ENCODE results near the gene ADGRA1.
"Not testable (repeated sequence)": the region's sequence is repeated elsewhere in the genome, so short reads cannot be mapped to it uniquely, and the experiment has no call there.

Gene ADGRA1

DNA sequence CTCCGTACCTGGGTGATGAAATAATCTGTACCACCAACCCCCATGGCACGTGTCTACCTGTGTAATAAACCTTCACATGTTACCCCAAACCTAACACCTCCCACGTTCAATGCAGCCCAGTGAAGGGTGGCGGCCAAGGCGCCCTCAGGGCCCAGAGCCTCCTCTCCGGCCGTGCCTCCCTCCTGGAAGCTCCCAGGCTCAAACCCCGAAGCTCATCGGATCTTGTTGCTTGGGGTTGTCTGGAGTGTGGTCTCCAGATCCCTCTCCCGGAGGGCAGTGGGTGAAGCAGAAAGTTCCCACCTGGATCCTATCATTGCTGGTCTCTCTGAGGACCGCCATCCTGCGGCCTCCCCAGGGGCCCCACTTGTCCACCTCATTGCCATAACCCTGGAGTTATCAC lies 62.9 kb downstream of the ADGRA1 start:
- no peak for DNase-seq

DNA sequence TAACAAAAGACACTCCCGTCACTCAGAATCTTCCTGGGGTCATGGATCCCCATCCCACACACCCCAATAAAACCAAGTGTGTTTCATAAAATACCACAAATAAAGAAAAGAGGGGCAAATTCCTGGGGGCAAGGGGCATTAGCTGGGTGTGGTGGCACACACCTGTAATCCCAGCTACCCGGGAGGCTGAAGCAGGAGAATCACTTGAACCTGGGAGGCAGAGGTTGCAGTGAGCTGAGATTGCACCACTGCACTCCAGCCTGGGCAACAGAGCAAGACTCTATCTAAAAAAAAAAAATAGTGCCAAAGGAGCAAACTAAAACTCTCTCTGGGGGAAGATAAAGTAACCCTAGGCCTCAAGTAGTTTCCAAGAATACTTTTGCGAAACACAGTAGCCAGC lies 63.3 kb downstream of the ADGRA1 start:
- not testable (repeated sequence) for DNase-seq

DNA sequence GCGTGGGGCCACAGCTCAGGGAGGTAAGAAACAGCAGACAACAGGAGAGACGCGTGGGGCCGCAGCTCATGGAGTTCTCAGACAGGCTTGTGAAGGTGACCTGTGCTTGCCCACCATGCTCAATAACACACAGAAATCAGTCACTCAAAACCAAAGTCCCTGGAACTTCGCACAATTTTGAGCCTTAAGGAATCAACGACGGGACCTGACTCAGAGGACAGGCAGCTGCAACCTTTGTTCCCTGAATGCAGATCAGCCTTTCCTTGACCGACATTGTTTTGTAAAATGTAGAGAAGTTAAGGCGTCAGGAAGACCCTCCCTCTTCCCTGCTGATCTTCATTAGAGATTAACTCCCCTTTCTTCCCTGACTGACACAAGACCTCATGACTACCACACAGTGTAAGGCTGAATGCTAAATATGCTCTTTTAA lies 63.8 kb downstream of the ADGRA1 start:
- DNase-seq, result no peak

DNA sequence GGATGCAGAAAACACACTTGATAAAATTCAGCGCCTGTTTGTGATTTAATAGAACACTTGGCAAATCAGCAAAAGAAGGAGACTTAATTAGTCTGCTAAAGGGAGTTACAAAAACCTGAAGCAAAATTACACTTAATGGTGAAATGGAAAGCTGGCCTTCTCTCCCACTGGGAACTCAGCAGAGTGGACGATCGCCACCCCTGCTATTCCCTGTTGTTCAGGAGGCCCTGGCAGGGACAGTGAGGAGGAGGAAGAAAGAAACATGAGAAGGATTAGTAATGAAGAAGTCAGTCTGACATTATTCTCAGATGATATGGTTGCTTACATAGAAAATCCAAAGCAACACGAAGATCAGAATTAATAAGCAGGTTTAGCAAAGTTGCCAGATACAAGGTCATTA lies 66.7 kb downstream of the ADGRA1 start:
- no peak for DNase-seq

DNA sequence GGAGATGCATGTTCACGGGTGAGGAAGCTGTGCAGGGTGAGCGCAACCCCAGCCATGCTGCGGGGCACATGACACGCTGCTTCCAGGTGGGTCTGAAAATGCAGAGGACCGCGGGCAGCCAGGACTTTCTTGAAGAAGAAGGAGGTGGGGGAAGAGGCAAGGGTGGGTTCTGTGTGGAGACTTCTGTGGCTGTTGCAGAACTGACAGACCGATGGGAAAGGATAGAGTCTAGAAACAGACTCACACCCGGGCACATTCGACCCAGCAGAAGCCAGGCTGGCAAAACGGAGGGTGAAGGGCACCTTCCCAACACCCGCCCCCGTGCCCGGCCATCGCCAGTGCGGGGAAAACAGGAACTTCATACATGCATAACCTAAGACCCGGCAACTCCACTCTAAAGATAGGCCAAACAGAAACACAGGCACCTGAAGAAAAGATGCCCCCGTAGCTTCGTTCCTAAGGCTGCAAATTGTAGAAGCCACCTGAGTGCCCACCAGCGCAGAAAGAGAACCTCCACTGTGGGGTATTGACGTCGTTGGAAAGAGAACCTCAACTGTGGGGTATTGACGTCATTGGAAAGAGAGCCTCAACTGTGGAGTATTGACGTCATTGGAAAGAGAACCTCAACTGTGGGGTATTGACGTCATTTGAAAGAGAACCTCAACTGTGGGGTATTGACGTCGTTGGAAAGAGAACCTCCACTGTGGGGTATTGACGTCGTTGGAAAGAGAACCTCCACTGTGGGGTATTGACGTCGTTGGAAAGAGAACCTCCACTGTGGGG lies 67.5 kb downstream of the ADGRA1 start:
- no peak for DNase-seq

DNA sequence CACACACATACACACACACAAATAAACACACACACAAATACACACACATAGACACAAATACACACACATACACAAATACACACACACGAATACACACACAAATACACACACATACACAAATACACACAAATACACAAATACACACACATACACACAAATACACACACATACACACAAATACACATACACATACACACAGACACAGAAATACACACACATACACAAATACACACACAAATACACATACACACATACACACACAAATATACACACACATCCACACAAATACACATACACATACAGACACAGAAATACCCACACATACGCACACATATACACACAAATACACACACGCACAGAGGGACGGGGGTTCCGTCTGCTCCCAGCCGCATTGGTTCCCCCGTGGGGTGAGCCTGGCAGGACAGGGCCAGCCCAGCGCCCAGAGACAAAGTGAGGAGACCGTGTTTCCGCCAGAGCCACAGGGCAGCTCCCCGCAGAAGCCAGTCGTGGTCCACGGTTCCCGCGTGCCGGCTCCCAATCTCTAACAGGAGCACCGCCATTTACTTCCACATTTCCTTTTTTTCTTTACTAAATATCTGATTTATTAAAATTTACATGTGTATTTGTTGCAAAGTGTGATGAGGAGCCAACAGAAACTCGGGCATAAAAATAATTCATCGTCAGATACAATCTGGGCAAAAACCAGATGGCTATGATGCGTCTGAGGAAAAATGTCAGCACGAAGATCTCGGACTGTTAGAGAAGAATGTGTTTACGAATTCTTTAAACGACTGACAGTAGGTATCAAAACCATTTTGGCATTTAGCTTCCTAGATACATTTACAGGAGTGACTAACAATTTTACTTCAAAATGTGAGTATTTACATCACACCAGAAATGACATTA lies 69.2 kb downstream of the ADGRA1 start:
- DNase-seq, result no peak

DNA sequence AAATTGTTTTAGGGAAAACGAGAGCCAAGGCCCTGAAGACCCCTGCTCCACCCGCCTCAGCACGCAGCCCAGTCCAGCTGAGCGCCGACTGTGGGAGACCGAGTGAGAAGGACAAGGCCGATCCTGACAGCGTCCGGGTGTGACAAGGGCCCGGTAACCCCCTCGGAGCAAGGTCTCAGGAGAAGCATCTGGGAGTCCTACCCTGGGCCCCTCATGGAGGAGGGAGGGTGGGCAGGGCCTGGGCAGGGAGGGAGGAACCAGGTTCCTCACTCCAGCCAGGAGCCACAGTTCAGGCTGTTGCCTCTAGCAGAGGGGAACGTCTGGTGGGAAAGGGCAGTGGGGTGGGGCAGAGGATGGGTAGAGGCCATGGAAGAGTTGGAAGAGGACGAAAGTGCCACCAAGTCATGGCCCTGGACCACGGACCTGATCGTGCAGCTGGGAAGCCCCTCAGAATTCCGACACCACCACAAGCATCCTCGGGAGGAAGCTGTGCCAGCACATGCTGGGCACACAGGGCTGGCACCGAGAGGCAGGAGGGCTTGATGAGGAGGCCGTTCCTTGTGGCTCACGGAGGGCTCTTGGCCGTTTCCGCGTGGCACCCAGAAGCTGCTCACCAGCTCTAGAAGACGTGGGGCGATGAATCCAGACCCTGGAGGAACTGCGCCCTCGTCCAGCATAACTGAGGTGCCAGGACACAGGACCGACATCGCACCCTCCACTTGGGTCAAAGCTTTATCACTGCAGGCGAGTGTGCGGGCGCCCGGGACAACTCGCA lies 70.1 kb downstream of the ADGRA1 start:
- DNase-seq, result no peak

DNA sequence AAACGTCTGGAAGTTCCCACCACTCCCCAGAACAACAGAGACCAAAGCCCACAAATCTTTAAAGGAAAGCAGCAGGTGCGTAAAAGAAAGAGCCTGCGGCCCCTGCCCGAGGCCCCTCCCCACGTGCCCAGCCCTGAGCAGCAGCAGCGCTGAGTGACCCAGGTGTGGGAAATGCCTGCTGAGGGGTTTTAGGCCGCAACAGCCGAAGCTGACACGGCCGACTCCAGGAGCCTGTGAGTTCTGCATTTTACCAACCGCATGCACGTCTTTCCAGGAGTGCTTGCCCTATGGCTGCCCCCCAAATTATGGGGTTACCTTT lies 70.7 kb downstream of the ADGRA1 start:
- DNase-seq, result no peak

DNA sequence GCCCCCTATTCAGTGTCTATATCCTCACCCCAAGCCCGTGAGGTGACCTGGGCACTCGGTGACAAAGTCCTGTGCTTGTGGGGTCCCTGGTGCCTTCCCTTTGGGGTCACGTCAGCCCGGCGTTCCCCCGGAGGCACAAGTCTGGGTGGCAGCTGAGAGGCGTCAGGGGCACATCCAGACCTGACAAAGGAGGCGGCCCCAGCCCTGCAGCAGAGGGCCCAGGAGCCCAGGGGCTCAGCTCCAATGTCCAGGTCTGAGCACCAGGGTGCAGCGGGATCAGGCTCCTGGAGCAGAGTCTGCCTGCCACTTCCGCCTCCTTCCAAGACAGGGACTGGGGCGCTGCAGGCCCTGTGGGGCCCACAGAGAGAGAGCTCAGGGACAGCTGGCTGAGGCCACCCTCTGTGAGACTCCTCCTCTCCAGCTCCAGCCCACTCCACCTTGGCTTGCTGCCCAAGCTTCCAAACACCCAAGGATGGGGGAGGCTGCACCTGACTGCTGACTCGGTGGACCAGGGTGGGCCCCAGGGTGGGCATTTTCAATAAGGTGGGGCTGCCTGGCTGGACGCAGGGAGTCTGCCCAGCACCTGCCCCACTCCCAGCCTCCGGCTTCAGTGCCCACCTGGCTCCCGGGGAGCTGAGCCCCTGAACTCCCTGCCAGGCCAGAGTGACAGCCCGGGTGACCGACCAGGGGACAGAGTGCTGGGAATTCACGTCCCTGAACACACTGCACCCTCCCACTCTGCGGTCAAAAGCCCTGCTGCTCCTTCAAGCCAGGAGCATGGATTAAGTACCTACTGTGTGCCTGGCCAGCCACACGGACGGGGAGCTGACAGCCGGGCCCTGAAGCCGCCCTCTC lies 71.3 kb downstream of the ADGRA1 start:
- peak; percentile 2 for DNase-seq

DNA sequence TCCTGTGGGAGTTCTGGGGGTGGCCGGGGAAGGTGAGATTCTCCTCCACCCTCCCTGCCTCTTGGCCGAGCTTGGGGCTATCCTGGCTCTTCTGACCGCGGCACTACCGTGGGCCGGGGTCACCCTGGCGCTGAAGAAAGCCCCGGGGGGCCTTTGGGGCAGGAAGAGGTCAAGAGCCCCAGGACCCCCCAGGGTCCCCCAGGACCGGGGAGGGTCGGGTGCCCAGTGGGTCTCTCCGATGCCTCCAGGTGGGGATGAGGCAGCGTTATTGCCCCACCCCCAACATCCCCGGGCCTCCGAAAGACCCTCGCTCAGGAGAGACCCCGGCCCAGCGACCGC lies 71.9 kb downstream of the ADGRA1 start:
- DNase-seq, result no peak

DNA sequence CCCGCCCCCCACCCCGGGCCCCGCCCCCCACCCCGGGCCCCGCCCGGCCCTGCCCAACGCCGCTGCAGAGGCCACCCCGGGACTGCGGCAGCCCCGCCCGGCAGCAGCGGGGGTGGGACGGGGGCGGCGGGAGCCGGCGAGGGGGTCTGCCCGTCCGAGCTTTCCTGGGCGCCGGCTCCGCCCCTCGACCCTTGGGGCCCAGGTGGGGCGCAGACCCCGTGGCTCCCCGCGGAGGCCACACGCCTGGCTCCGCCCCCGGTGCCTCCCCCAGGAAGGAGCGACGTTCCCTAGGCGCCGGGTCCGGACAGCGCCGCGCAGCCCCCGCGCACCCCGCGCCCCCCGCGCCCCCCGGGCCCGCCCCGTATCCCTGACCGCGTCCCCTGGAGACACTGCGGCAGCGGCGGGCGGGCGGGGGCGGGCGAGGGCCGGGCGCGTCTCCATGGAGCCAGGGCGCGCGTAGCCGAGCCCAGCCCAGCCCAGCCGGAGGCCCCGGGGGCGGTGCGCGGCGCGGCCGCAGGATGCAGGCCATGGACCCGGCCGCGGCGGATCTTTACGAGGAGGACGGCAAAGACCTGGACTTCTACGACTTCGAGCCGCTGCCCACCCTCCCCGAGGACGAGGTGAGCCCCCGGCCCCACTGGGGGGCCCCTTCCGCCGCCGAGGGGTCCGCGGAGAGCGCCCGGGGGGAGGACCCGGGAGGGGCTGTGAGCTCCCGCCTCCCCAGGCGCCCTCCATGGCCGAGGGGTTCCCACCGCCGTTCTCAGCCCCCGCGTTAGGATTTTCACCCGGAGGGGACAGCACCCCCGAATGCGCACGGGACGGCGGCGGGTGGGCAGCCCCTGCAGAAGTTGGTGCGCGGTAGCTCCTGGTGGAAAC lies 72.5 kb downstream of the ADGRA1 start, which contains the start of gene KNDC1:
Gene KNDC1 (plus strand): TSS at position 270 of the 876 bp plus-strand sequence. CDS start 249 bp downstream, at position 519.
- peak; percentile 6 for DNase-seq

DNA sequence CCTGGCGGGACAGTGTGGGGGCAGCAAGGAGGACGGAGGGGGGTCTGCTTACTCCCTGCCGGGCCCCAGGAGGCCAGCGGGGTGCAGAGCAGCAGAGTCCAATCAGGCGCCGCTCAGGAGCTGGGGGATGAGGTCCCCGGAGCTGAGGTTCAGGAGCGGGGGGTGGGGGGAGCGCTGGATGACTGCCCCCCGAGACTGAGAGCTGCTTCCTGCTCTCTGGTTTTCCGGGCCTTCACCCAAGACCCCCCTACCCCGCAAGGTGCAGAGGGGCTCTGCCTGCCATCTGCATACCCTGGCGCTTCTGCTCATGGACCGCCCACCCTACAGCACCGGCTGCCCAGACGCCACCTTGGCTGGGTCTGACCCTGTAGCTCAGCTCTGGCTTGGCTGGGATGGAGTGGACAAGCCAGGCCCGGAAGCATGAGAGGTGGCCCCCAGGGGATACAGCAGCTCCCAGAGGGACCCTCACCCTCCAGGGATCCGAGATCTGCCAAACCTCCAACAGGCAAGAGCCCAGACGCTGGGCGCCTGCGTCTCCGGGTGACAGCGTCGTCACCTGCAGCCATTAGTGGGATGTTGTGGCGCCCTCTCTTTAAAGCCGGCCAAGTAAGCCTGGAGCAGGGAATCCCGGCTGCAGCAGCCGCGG lies 73.2 kb downstream of the ADGRA1 start:
- DNase-seq, result no peak

DNA sequence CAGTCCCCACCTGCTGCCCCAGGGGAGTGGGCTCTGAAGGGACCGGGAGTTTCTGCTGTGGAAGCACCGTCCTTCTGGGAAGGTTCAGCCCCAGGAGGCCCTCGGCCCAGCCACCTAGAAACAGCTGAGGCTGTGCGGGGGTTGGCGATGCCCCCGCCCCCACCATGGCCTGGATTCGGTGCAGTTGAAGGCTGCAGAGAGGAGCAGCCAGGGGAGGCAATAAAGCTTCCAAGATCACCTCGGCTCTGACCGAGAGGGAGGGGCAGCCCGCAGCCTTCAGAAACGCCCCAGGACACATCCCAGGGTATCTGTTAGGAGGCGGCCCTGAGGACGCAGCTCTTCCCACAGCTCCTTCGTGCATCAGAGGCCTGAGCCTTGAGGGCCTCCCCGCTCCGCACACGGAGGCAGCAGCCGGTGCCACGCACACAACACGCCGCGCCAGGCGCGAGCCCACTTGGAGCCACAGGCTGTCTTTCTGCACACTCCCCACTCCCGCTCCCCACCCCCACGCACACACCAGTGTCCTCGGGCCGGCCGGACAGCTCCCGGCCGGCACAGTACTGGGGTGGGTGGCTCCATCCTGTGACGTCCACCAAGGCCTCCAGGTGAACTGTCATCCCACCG lies 73.9 kb downstream of the ADGRA1 start:
- no peak for DNase-seq

DNA sequence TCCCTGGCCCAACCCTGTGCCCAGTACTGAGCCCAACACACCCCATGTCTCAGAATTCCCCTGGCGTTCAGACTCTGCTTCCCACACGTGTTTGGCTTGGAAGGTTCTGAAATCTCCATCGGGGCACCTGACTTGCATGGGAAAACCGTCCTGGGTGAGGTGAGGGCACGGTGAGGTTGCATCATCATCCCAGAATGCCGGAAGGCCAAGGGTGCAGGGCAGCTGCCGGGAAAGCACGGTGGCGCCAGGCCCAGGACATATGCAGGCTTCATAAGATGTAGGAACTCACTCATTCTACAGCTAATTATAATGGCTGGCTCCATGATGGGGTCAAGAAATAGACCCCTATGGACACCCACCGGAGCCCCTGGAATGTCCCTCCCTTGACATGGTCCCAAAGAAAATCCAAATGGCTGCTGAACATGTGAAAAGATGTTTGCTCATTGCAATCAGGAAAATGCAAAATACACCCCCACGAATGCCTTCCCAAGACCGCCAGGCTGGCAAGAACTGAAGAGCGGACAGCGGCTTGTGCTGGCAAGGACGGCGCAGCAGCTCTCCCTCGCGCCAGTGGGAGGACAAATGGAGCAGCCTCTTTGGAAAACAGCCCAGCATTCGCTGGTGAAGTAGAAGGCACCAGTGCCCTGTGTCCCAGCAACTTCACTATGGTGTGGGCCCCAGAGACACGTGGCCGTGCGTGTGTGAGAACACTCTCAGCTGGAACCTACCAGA lies 74.6 kb downstream of the ADGRA1 start:
- DNase-seq, result no peak

DNA sequence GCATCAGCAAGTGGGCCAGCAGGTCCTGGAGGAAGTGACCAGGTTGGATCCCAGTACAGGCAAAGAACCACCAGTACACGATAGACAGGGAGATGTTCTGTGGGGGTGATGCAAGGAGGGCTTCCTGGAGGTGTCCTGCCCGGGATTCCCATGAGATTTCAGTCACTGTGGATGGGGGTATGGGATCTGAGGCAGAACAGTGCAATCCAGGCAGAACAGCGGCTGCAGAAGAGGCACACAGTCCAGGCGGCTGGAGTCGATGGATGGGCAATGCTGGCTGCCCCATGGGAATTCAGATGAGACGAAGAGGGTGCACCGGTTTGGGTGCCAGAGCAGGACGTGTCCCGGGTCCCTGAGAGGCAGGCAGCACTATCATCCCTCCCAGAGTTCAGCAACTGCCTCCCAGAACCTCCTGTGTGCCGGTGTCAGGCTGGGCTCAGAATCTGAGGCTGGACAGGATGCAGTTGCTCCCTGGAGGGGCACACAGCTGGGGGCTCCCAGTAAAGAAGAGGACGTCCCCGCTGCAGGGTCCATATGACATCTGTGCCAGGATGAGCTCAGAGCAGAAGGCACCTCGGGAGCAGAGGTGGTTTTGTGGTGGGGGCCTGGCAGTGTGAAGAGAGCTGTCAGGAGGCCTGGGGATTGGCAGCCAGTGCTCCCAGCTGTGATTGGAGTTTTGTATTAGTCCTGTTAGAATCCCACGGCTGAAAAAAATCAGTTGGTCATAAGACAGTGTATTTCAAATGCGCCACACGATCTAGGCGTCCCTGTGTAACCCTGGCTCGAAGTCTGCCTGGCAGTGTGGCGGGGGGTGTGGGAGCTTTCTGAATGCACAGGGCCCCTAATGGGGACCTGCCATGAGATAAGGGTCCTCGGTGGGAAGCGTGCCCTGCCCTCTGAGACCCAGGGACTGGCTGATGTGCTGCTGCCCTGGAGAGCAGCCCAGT lies 75.5 kb downstream of the ADGRA1 start:
- DNase-seq, result no peak

DNA sequence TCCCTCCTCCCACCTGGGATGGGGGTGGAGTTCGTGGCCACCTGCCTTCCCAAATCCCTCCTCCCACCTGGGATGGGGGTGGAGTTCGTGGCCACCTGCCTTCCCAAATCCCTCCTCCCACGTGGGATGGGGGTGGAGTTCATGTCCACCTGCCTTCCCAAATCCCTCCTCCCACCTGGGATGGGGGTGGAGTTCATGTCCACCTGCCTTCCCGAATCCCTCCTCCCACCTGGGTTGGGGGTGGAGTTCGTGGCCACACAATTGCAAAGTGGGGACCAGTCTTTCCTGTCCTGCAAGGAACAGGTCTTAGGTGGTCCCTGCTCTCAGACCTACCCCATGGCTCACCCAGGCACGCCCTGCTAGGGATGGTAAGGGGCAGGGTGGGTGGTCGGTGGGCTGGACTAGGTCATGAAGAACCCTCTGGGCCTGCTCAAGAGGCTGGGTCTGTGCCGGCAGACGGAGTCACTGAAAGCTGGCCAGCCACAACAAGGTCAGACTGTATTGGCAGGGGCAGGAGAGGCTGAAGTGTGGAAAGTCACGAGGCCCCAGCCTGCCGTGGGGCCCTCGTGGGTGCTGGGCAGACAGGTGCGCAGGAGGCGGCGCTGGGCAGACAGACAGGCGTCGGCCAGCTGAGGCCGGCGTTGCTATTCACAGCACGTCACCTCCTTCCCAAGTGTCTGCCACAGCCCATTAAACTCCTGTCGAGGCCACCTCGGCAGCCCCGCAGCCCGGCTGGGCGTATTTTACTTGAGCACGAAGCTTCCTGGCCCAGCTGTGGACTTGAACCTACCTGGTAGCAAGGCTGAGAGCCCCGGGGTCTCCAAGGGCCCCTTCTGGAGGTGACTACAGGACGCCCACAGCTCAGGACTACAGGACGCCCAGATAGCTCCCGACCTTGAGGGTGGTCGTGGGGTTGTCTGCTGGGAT lies 76.4 kb downstream of the ADGRA1 start:
- DNase-seq, result no peak

Data from fibroblast of skin of back (primary cell).